Measurements from ENCODE around the gene PHC2.

DNA sequence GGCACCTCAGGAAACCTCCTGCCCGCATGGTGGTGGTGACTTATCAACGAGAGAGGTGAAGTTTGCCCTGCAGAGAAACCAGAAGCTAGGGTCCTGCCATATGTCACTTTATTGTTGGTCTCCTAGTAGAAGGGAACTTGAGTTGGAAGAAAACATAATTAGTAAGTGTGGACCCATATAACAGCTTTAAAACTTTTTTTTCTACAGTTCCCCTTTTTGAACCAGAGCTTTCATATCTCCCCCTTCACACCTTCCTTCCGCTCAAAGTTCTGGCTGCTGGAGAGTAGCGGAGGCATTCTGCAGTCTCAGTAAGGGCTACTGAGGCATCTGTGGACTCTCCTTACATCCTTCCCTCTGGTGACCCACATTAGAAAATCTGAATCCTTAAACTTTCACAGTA, 48.9 kb downstream of the PHC2 start:
- no peak for TF ChIP-seq CTCF (IDR thresholded peaks at IDR 0.05)
- TF ChIP-seq POLR2A (IDR thresholded peaks at IDR 0.05) = no peak
